DMS114 treated with DMSO at 0.1 percent for 48 hours (cell line): ENCODE measurements around the gene RHBG.
A peak's percentile ranks its signal among the peaks of the same experiment; 100 is the strongest.

Experiments
- DNase-seq: peaks from one replicate; lab custom pipeline; 2025; ENCODE audit not compliant: unreplicated experiment; lab: John Stamatoyannopoulos, UW

The RHBG gene

GRCh38 chr1:156402331-156403020, 33.5 kb downstream of the RHBG start:
- no peak for DNase-seq

GRCh38 chr1:156405670-156406069, 36.7 kb downstream of the RHBG start:
- DNase-seq = no peak

GRCh38 chr1:156406251-156406650, 37.2 kb downstream of the RHBG start:
- DNase-seq = no peak

GRCh38 chr1:156407344-156407743, 38.3 kb downstream of the RHBG start:
- DNase-seq = peak; percentile 11

GRCh38 chr1:156407760-156408159, 38.7 kb downstream of the RHBG start:
- no peak for DNase-seq

GRCh38 chr1:156409439-156409838, 40.4 kb downstream of the RHBG start:
- no peak for DNase-seq

GRCh38 chr1:156410238-156410637, 41.2 kb downstream of the RHBG start:
- DNase-seq = no peak

GRCh38 chr1:156410740-156411139, 41.7 kb downstream of the RHBG start:
- no peak for DNase-seq

- DNase-seq = no peak
Measured at GRCh38 chr1:156412653-156413321, 43.8 kb downstream of the RHBG start.

GRCh38 chr1:156413391-156414246, 44.6 kb downstream of the RHBG start:
- DNase-seq = no peak

GRCh38 chr1:156414461-156415064, 45.6 kb downstream of the RHBG start:
- DNase-seq = no peak

- no peak for DNase-seq
Measured at GRCh38 chr1:156416993-156417392, 48.0 kb downstream of the RHBG start.

GRCh38 chr1:156417401-156418020, 48.5 kb downstream of the RHBG start:
- no peak for DNase-seq

GRCh38 chr1:156418416-156419070, 49.5 kb downstream of the RHBG start:
- no peak for DNase-seq

GRCh38 chr1:156419854-156420204, 50.8 kb downstream of the RHBG start:
- DNase-seq = no peak

- DNase-seq = no peak
Measured at GRCh38 chr1:156420205-156421061, 51.4 kb downstream of the RHBG start.

- DNase-seq = peak; percentile 84
Measured at GRCh38 chr1:156421062-156421938, 52.3 kb downstream of the RHBG start.

- DNase-seq = no peak
Measured at GRCh38 chr1:156421939-156422601, 53.1 kb downstream of the RHBG start.
